GM21360 (cell line): ENCODE results near the gene CLIP4.
"Not testable (repeated sequence)": the region's sequence is repeated elsewhere in the genome, so short reads cannot be mapped to it uniquely, and the experiment has no call there.

ENCODE experiments used
- ATAC-seq: cut with Tn5 transposase; IDR thresholded peaks from one replicate; pipeline ENCODE4 v1.9.1; 2021; ENCODE audit warnings: mild to moderate bottlenecking, moderate library complexity; ENCODE audit not compliant: unreplicated experiment

CLIP4 gene

DNA sequence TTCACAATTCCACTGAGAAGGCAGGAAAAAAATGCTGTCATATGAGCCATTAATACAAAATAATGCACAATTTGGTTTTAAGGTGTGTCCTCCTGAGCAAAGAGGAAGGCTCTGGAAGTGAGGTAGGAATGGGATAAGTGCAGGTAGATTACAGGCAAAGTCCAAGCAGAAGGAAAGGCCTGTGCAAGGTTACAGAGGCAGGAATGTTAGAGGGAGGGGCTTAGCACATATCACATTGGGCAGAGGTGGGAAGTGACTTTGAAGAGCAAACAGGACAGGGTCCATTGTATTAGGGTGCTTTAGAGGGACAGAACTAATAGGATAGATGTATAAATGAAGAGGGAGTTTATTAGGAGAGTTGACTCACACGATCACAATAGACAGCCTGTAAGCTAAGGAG, 14.7 kb upstream of the CLIP4 start:
- ATAC-seq: no peak

DNA sequence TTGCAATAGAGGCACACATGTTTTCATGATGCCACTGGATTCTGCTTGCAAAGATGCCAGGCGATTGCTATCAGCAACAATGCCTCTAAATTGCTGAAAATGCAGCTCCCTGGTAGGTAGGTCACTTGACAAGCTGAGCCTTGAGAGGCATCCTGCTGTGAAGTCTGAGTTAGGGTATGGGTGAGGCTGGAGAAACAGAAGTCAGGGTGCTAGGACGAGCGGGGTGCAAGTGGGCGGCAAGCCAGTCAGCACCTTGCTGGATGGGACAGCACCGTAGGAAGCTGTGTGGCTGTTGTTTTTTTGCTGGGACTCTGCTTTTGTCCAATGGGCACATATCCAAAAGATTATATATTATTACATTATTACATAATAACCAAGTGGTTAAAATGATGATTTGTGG, 10.5 kb upstream of the CLIP4 start:
- no peak for ATAC-seq

DNA sequence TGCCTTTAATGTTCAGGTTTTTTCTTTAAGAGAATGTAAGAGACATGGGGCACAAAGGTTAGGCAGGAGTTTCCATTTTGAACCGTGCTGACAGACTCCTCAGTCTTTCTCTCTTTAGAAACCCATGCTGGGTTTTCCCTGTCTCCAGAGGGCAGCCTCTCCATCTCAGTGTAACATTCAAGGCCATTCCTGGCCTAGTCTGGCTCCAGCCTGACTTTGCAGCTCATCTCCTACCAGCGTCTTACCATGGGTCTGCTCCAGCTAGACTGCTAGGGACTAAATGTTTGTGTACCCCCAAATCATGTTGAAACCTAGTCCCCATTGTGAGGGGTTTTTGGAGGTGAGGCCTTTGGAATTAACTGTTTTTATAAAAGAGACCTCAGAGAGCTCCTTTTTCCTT, 9.8 kb upstream of the CLIP4 start:
- no peak for ATAC-seq

DNA sequence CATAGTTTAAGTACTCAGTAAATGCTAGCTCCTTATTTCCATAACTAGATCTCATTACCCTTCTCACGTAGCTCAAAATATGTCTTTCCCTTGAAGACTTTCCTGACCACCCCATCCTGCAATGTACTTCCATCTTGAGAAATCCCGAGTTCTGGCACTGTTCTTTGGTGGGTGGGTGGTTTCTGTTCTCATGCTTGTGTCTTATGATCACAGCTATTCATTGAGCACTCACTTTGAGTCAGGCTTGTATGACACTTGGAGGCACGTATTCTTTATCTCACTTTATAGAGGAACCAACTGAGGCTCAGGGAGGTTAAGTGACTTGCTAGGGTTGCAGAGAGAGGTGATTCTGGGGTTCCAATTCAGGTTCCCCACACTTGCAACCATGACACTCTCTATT, 9.0 kb upstream of the CLIP4 start:
- no peak for ATAC-seq

DNA sequence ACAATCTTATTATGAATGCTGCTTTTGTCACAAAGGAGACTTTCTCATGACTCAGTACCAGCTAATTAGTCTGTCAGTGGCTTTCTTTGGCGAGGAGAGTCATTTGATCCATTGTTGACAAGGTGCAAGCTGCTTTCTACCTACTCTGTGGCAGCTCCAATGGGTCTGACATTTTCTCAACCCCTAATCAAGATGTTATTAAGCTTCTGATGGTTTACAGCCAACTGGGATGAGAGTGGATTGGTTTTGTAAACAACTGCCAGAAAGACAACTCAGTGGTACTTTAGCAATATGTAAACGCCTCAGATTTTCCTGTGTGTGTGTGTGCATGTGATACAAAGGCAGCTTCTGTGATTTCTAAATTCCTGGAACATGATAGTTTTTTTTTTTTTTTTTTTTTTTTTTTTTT, 8.2 kb upstream of the CLIP4 start:
- no peak for ATAC-seq

DNA sequence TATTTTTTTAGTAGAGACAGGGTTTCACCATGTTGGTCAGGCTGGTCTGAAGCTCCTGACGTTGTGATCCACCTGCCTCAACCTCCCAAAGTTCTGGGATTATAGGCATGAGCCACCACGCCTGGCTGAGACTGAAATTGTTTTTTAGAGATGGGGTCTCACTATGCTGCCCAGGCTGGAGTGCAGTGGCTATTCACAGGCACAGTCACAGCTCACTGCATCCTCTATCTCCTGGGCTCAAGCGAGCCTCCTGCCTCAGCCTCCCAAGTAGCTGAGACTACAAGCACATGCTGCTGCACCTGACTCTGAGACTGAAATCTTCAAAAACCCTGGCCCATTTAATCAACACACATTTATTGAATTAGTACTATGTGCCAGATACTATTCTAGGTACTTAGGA, 7.7 kb upstream of the CLIP4 start:
- ATAC-seq: not testable (repeated sequence)

DNA sequence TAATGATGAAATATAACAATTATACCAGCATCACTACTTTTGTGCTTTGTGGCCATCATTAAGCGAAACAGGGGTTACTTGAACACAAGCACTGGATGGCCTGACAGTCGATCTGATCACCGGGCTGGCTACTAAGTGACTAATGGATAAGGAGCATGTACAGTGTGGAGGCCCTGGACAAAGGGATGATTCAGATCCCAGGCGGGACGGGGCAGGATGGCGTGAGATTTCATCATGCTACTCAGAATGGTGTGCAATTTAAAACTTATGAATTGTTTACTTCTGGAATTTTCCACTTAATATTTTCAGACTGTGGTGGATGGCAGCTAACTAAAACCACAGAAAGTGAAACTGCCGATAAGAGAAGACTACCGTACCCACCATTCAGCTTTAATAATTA, 7.0 kb upstream of the CLIP4 start:
- ATAC-seq: no peak

DNA sequence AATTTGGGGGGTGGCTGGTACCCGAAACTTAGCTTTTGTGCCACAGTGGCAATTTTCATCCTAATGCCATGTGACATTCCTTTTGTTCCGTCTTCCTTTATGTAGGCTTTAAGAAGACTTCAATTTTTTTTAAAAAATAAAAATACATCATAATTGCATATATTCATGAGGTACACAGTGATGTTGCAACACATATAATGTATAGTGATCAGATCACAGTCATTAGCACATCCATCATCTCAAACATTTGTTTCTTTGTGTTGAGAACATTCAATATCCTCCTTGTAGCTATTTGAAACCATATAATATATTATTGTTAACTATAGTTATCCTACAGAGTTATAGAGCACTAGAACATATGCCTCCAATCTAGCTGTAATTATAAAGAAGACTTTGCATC, 6.0 kb upstream of the CLIP4 start:
- no peak for ATAC-seq

DNA sequence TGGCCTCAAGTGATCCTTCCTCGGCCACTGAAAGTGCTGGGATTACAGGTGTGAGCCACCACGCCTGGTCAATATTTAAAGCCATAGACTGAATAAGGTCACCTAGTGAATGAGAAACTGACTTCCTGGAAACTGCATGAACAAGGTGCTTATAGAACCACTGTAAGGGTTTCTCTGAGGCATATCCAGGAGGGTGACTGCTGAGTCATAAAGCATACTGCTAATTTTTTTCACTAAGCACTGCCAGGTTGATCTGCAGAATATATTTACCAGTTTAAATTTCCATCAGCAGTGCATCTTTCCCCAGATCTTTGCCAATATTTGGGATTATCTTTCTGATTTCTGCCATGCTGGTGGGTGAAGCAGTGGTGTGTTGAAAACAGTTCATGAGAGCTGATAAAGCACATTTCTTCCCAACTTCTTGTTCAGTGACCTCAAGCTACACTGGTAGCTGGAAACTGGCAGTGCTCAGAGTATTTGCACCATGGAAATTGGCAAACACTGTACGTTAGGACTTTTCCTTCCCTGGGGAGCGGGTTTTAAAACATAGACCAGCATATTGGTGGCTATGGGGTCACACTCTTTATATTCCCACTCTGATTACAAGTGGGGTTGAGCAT, 4.2 kb upstream of the CLIP4 start:
- ATAC-seq: no peak

DNA sequence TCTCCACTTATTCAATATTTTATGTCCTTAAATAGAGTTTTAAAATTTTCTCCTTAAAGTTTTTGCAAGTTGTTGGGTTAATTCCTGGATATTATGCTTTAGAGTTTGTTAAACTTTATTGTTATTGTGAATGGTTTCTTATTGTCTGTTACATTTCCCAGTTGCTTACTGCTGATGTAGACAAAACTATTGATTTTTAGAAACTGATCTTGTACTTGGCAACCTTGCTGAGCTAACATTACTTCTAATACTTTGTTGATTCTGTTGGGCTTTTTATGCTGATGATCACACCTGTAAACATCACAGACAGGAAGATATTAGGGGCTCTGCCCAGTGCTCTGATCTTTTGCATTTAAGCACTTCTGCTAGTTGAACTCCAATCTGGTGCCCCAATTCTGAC, 2.8 kb upstream of the CLIP4 start:
- ATAC-seq: no peak

DNA sequence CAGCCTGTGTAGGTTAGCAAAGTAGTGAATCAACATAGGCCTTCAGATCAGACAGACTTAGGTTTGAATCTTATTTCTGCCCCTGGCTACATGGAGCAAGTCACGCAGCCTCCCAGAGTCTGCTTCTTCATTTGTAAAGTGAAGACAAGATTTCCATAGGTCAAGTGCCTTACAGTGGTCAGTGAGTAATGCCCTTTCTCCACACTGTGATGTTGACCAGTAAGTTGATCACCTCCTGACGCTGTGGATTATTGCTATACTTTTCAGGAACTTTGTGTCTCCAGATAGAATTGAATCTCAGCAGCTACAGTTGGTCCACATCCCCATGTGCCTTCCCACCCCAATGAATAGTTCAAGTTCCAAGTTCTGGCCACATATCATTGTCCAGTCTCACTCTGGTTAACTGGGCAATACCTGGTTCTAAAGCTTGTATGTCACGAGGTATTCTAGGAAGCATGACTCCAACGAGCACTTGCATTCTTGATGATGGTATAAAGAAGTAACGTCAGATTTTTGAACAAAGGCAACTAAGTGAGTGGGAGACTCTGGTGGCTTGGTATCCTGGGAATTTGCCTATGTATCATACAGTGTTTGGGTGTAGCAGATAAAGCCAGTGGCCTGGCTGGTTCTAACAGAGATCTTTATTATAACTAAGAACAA, 2.1 kb upstream of the CLIP4 start:
- no peak for ATAC-seq

DNA sequence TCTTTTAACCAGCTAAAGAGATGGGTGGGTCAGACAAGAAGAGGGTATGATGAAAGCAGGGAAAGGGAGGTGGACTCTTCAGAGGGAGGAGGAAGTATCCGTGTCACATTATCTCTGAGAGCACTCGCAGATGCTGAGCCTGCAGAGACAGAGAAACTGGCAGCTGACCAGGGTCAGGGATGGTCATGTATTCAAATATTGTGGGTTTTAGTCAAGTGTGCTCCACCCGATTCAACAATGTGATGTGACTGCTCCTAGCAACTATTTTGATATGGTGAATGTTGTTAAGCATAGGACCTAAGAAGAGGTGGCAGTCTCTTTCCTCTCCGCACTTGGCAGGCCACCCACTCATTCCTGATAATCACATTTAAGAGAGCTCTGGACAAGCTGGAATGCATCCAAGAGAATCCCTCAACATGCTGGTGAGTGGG, 1.3 kb upstream of the CLIP4 start:
- ATAC-seq: no peak

DNA sequence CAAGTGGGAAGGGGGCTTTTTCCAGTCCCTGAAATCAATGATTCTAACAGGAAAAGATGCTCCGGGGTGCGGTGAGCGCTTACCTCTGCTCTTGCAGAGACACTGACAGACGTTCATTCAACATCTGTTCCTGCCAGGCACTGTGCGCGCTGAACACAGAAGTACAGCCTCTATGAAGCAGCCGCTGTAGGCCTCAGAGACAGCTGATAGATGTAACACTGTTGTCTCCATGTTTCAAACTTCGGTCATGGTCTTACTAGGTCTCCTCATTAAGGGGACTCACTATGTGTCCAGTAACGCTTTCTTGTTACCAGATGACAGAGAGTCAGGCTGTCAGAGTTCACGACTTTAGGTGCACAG, 649 bp upstream of the CLIP4 start:
- no peak for ATAC-seq

DNA sequence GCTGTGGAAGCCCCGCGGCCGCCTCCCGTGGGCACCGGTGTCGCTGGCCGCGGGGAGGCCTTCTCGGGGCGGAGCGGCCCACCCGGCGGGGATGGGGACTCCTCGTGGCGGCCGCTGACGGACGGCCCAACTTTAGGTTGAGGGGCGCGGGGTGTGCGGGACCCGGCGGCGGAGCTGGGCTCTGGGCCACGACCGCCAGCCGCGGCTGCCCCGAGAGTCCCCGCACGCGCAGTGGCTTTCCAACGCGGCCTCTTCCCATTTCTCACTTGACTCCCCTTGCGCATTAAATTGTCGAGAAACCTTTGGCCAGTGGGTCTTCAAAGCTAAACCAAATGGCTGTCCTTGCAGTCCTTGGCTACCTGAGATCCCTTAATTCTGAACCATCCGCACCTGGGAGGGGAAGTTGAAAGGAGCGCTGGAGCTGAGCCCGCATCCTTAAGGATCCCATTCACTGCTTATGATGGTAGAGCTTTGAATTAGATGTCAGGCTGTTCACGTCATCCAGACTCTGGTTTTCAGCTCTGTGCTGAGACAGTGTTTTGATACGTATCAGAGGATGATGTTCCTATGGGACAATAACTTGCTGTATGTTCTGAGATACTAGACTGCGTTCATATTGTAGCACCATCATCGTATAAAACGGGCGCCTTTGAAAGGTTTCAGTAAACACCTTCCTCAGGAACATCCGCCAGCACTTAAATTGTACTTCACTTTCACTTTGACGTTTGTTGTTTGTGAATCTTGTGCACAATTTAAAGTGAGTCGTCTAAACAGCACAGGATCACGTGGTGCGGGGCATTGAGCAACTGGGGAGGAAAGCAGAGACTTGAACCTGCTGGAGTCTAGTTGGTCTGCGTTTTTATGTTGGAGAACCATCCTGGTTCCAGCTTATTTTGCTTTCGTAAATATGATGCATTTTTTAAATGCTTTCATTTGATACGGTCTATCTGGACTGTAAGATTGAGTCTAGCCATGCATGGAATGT, 874 bp downstream of the CLIP4 start:
- ATAC-seq: peak; percentile 7

DNA sequence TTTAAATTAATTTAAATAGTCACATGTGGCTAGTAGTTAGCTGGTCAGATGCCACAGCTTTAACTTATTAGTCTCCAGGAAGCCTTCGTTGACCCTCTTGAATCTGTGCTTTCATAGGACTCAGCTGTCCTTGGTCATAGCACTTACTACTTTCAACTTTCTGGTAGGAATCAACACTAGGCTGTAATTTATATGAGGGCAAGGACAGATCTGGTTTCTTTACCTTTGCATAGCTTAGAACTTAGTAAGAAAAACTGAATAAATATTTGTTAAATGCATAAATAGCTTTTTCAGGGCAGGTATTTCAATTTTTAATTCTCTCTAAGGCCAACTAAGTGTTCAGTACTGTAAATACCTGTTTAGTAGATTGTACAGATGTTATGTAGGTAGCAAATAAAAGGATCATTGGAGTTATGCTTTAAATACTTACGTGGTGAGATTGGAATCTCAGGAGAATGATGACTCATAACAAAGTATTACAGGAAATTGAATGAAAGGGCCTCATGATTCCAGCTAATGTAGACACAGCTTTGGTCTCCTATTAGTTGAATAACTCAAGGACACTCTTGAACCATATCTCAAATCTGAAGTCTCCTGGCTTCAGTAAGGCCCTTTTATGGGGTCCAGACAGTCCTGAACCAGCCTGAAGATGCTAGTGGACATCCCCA, 2.6 kb downstream of the CLIP4 start:
- ATAC-seq: no peak

DNA sequence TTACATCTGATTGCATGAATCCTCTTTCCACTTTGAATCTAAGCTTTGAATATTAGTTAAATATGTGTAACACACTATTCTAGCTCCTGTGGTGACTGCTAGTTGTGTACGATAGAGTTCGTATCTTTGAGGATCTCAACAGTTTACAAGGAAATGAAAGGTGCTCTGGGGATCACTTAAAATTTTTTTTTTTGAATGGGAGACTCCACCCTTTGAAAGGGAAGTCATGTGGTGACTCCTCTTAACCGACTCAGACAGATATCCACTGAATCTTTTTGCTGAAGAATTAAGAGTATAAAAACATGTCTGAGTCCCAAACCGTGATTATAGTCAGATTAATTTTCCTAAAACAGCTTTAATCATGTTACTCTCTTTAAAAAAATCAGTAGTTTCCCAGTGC, 4.0 kb downstream of the CLIP4 start:
- no peak for ATAC-seq

DNA sequence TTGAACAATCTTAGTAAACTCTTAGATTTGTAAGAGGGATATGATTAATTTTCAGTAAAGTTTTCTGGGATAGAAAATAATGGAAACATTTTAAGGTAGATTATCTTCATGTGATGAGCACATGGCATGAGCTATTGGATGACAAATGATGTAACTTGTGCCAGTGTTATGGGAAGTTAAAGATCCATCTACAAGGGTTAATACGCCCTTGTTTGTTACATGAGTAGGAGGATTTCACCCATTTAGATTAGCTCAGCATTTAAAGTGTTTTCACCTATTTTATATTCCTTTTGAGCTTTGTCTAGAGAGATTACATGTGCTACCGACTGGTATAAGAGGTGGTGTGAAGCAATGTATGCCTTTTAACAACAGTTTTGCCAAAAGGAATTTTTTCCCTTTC, 5.6 kb downstream of the CLIP4 start:
- ATAC-seq: no peak

DNA sequence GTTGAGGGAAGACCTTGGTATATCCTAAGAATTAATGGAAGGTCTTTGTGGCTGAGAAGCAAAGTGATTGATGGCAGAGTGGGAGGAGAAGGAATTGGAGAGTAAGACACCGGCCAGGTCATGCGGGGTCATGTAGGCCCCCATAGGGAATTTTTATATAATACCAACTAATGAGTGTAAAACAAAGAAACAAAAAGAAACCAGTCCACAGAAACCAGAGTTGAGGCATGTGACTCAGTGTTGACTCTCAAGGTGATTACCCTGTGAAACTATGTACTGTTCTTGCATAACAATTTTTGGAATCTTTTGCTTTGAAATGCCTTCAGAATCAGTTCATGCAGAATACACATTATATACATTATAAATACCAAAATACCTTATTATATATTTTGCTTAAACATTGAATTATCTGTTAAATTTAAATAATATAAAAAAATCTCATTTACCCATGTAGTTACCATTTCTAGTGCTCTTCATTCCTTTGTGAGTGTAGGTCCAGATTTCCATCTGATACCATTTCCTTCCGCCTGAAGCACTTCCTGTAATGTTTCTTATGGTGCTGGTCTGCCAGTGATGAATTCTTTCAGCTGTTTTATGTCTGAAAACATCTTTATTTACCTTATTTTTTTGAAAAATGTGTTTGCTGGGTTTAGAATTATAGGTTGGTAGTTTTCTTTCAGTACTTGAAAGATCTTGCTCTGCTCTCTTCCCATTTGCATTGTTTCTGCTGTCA, 8.6 kb downstream of the CLIP4 start:
- no peak for ATAC-seq

DNA sequence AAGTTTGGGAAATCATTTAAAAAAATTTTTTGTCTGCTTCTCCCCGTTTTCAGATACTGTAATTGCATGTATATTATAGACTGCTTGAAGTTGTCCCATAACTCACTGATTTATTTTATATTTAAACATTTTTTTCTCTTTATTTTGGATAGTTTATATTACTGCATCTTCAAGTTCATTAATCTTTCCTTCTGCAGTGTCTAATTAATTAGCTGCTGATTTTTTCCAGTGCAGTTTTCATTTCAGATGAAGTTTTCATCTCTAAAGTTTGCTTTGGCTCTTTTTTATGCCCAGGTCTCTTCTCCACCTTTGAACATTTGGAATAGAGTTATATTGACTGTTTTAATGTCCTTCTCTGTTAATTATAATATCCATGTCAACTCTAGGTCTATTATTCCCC, 9.3 kb downstream of the CLIP4 start:
- no peak for ATAC-seq

DNA sequence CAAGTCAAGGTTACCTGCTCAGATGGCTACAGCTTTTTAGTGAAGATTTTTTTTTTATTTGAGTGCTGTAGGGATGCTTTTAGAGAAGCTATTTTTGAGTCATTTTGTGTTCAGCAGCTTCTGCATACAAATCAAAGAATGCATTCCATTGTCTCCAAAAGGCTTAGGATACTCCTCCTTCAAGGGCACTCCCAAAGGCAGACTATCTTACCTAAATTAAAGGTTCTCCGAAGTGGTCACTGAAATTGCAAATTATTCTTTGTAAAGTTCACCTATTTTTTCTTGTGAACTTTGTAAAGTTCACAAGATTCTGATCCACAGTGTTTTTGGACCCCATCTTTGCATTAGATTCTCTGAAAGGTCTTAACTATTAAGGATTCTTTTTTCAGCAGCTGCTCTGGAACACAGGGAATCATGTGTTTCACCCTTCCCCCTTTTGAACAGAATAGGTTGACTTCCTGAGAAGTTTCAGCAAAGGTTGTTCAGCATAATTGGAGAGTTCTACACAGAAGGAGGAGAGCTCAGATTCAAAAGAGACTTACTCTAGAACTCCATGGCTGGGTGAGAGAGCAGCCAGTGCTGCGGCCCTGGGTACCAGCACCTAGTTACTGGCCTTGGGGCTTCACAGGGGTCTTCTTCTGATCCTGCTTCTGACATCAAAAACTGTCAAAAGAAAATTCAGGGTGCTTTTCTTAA, 14.5 kb downstream of the CLIP4 start:
- no peak for ATAC-seq
